ENCODE results near the gene PCP2. TPM values are rescaled to one million over a fixed set of nuclear protein-coding genes. Genes with fewer than 3 reads are reported as not detected.

Gene PCP2
- total RNA-seq, 5 donors from 2014 or later (not counting 1 experiment from before 2014, with no cell fraction given), result 1.6 to 8.9 (median 5.9) TPM

DNA sequence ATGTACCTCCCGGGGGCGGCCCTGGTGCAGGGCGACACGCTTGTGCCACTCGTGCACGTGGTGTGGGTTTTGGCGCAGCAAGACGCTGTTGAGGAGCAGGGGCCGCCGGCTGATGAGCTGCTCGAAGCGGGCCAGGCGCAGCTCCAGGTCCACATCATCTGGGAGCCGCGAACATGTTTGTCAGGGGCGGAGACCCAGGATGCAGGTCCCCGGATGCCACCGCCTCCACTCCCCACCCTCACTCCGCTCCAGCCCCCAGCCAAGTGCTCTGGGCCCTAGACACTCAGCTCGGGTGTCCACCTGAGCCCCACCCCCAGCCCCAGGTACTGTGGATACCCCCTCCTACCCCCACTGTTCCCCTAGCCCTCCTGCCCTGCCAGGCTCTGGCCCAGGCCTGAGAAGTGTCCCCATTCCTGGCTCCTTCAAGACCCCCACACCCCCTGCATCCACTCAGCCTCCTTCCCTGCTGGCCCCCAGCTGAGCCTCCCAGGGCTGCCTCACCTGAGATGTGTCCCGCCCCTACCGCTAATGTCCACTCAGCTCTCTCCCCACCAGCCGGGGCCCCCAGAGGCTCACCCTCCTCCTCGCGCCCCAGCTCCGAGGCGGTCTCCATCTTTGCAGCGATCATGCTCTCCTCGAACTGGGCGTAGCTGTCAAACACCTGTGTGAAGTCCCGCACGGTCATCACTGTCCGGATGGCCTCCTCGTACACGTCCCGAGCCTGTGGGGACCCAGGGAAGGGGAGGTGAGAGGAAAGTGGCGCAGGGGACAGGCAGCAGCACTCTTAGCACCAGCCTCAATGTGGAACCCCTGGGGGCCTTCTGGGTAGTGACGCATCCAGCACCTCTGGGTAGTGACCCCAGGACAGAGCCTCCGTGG is 9.6 kb downstream of the PCP2 start:
- ChIA-PET CTCF (no interaction called here), POLR2A (interaction anchor here in 1 of 2 donors (0.6 kb wide), 1 partner anchor 800 kb away, joined by 3 read pairs; no protein-coding TSS in a partner anchor)
- peaks cover 13 to 21% (median 20%) of the 10 kb centered on the region in 3 donors for H3K4me1 Mint-ChIP-seq
- ATAC-seq (replicated peaks in 1 of 4) (no peak), DNase-seq (no peak)
- Histone ChIP-seq H3K27me3 (replicated peaks in 1 of 2; ENCODE audit: control insufficient read depth in 2 of 2, extremely low read depth in 1 of 2, insufficient read depth in 2 of 2, low read length in 1 of 2) (no peaks in the 10 kb centered on the region), H3K4me1 (ENCODE audit: control insufficient read depth in 1 of 2, extremely low read depth in 1 of 2, insufficient read depth in 2 of 2, low read length in 2 of 2) (peaks cover 7 to 24% of the 10 kb centered on the region in 2 experiments), H3K9me3 (no peaks in the 10 kb centered on the region), H3K36me3 (ENCODE audit: control insufficient read depth in 2 of 2, extremely low read depth in 1 of 2, insufficient read depth in 1 of 2, low read length in 1 of 2) (peaks cover 16 to 81% of the 10 kb centered on the region in 2 donors), H3K4me3 (ENCODE audit: control insufficient read depth in 1 of 2, extremely low read depth in 1 of 2, low read length in 1 of 2) (no peak overlapping the region), H3K27ac (ENCODE audit: low read length) (no peak overlapping the region)
- no peaks in the 10 kb centered on the region for H3K9me3 Mint-ChIP-seq
- no peaks in the 10 kb centered on the region for H3K27me3 Mint-ChIP-seq
- H3K27ac Mint-ChIP-seq, result no peak overlapping the region
- H3K4me3 Mint-ChIP-seq, result no peak overlapping the region
- WGBS (ENCODE audit: insufficient coverage), result 91% methylated on average over 22 of the region's 39 CpGs
- H3K36me3 Mint-ChIP-seq, result peaks cover 29% of the 10 kb centered on the region

DNA sequence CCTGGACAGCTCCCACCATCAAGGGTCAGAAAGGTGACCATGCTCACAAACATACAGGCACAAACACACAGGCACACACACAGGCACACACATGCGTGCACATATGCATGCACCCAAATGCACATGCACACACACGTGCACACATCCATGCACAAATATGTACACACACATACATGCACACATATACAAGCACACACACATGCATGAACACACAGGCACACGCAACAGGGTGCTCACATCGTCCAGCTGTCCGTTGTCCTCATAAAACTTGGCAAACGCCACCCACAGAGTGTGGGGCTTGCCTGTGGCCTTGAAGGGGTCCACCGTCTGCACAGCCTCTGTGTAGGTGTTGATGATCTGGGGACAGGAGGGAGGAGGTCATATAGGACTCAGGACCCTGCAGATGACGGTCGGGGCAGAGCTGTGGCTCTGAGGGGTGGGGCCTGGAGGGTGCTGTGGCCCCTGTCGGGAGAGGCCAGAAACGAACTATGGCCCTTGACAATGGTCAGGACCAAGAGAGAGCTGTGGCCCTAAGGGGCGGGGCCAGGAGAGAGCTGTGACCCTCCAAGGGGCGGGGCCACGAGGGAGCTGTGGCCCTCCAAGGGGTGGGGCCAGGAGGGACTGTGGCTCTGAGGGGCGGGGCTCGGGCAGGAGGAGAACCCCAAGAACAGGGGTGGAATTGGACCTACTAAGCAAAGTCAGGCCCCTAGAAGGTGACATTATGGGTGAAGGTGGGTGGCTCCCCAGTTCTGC is 10.4 kb downstream of the PCP2 start:
- H3K27ac ChIP-seq (ENCODE audit: low read length), result no peak overlapping the region
- ChIA-PET POLR2A (interaction anchor here in 1 of 2 donors (0.6 kb wide), 1 partner anchor 799 kb away, joined by 3 read pairs; no protein-coding TSS in a partner anchor), CTCF (no interaction called here)
- H3K4me1 Mint-ChIP-seq, result peaks cover 12% of the 10 kb centered on the region in 3 donors
- no peaks in the 10 kb centered on the region for H3K27me3 ChIP-seq (replicated peaks in 1 of 2; ENCODE audit: control insufficient read depth in 2 of 2, extremely low read depth in 1 of 2, insufficient read depth in 2 of 2, low read length in 1 of 2)
- H3K4me3 ChIP-seq (ENCODE audit: control insufficient read depth in 1 of 2, extremely low read depth in 1 of 2, low read length in 1 of 2), result no peak overlapping the region
- H3K4me1 ChIP-seq (ENCODE audit: control insufficient read depth in 1 of 2, extremely low read depth in 1 of 2, insufficient read depth in 2 of 2, low read length in 2 of 2), result peaks cover 0 to 15% of the 10 kb centered on the region in 2 experiments
- no peaks in the 10 kb centered on the region for H3K27me3 Mint-ChIP-seq
- 89% methylated on average over 12 of the region's 16 CpGs for WGBS (ENCODE audit: insufficient coverage)
- H3K36me3 Mint-ChIP-seq, result peaks cover 37% of the 10 kb centered on the region
- DNase-seq, result no peak
- no peak overlapping the region for H3K27ac Mint-ChIP-seq
- no peak overlapping the region for H3K4me3 Mint-ChIP-seq
- peaks cover 0 to 5% (median 0%) of the 10 kb centered on the region in 3 donors for H3K9me3 Mint-ChIP-seq
- ATAC-seq (replicated peaks in 1 of 4), result no peak
- H3K9me3 ChIP-seq, result no peaks in the 10 kb centered on the region
- peaks cover 16 to 86% of the 10 kb centered on the region in 2 donors for H3K36me3 ChIP-seq (ENCODE audit: control insufficient read depth in 2 of 2, extremely low read depth in 1 of 2, insufficient read depth in 1 of 2, low read length in 1 of 2)

DNA sequence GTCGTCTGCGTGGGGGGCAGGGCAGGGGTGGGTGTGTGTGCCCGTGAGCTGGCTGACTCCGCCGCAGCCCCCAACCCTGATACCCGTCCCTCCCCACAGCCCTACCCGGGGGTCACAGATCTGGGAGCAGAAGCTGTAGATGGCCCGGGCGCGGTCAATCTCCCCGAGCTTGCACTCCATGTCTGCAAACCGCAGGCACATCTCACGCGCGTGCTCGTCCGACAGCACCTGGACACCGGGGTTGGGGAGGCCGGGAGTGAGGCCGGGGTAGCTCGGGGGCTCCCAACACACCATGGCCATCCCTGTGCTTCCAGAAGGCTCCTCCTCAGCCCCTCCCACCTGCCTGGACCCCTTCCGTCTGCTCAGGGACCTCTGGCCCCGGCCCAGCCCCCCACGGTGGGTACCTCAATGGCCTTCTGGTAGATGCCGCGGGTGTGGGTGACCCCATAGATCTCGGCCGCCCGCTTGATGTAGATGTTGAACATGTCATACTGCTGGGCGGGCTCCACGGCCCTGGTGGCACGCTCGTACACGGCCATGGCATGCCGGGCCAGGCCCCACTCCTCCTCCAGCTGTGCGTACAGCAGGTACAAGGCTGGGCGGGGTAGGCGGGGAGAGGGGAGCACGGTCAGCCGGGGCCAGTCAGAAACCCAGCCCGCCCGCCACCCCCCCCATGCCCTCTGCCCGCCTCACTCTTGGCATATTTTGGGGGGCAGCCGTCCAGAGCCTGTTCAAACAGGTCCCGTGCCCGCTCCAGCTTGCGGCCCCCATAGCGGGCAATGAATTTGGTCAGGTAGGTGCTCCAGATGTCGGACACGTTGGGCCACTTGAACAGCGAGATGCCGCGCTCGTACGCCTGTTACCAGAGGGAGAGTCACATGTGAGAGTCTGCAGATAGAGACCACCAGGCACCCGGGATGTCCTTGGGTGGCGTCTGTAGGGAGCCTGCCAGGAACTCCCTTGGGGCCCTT is 12.8 kb downstream of the PCP2 start:
- Histone ChIP-seq H3K27me3 (replicated peaks in 1 of 2; ENCODE audit: control insufficient read depth in 2 of 2, extremely low read depth in 1 of 2, insufficient read depth in 2 of 2, low read length in 1 of 2) (no peaks in the 10 kb centered on the region), H3K4me3 (ENCODE audit: control insufficient read depth in 1 of 2, extremely low read depth in 1 of 2, low read length in 1 of 2) (no peak overlapping the region), H3K36me3 (ENCODE audit: control insufficient read depth in 2 of 2, extremely low read depth in 1 of 2, insufficient read depth in 1 of 2, low read length in 1 of 2) (peaks cover 16 to 66% of the 10 kb centered on the region in 2 donors), H3K4me1 (ENCODE audit: control insufficient read depth in 1 of 2, extremely low read depth in 1 of 2, insufficient read depth in 2 of 2, low read length in 2 of 2) (no peaks in the 10 kb centered on the region), H3K9me3 (no peaks in the 10 kb centered on the region), H3K27ac (ENCODE audit: low read length) (no peak overlapping the region)
- H3K9me3 Mint-ChIP-seq, result peaks cover 0 to 5% (median 0%) of the 10 kb centered on the region in 3 donors
- peaks cover 0 to 8% (median 0%) of the 10 kb centered on the region in 3 donors for H3K4me1 Mint-ChIP-seq
- ChIA-PET CTCF (no interaction called here), POLR2A (interaction anchor here in 1 of 2 donors (0.6 kb wide), 1 partner anchor 15 kb away, joined by 7 read pairs; no protein-coding TSS in a partner anchor)
- H3K36me3 Mint-ChIP-seq, result peaks cover 42% of the 10 kb centered on the region
- 95% methylated on average over 39 of the region's 57 CpGs for WGBS (ENCODE audit: insufficient coverage)
- DNase-seq, result no peak
- no peak for ATAC-seq (replicated peaks in 1 of 4)
- no peak overlapping the region for H3K27ac Mint-ChIP-seq
- no peaks in the 10 kb centered on the region for H3K27me3 Mint-ChIP-seq
- no peak overlapping the region for H3K4me3 Mint-ChIP-seq

DNA sequence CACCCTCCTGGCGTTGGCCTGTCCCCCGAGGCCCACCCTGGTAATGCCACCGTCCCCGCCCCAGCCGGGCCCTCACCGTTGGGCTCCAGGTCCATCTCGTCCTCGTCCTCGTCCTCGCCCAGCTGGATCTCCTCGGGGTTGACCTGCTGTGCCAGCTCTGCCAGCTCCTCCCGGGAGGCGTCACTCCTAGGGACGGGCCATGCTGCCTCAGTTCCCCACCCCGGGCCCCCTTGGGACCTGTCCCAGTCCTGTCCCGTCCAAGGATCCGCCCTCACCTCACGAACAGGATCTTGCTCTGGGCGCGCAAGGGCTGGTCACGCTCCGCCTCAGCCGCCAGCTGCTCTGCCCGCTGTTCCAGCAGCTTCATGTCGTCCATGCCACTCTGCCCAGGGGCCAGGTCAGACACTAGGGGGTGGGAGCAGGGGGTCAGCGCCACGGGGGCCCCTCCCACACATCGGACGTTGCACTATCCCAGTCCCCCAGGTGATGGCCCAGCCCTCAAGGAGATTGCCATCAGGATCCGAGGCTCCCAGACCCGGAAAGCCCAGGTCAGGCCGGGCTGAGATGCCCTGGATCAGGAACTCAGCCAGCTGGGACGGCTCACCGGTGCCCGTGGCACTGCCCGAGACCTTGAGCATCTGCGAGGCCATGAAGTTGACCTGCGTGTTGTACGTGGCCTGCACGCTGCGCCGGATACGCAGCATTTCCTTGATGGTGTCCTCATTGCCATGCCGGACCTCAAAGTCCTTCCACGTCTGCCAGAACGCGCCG is 13.7 kb downstream of the PCP2 start:
- H3K4me1 ChIP-seq (ENCODE audit: control insufficient read depth in 1 of 2, extremely low read depth in 1 of 2, insufficient read depth in 2 of 2, low read length in 2 of 2), result no peaks in the 10 kb centered on the region
- CTCF ChIA-PET, result interaction anchor here in 1 of 2 donors (0.6 kb wide), 1 partner anchor 257 kb away, joined by 3 read pairs; no protein-coding TSS in a partner anchor
- POLR2A ChIA-PET, result no interaction called here
- Mint-ChIP-seq H3K9me3 (peaks cover 0 to 5% (median 0%) of the 10 kb centered on the region in 3 donors), H3K4me1 (peaks cover 0 to 8% (median 0%) of the 10 kb centered on the region in 3 donors), H3K4me3 (no peak overlapping the region), H3K27ac (no peak overlapping the region), H3K36me3 (peaks cover 42% of the 10 kb centered on the region), H3K27me3 (no peaks in the 10 kb centered on the region)
- no peak overlapping the region for H3K27ac ChIP-seq (ENCODE audit: low read length)
- ATAC-seq (replicated peaks in 1 of 4), result peak in 1 of 4 experiments; percentile 19
- DNase-seq, result no peak
- no peaks in the 10 kb centered on the region for H3K9me3 ChIP-seq
- no peak overlapping the region for H3K4me3 ChIP-seq (ENCODE audit: control insufficient read depth in 1 of 2, extremely low read depth in 1 of 2, low read length in 1 of 2)
- peaks cover 14 to 59% of the 10 kb centered on the region in 2 donors for H3K36me3 ChIP-seq (ENCODE audit: control insufficient read depth in 2 of 2, extremely low read depth in 1 of 2, insufficient read depth in 1 of 2, low read length in 1 of 2)
- no peaks in the 10 kb centered on the region for H3K27me3 ChIP-seq (replicated peaks in 1 of 2; ENCODE audit: control insufficient read depth in 2 of 2, extremely low read depth in 1 of 2, insufficient read depth in 2 of 2, low read length in 1 of 2)
- WGBS (ENCODE audit: insufficient coverage), result 97% methylated on average over 43 of the region's 48 CpGs

DNA sequence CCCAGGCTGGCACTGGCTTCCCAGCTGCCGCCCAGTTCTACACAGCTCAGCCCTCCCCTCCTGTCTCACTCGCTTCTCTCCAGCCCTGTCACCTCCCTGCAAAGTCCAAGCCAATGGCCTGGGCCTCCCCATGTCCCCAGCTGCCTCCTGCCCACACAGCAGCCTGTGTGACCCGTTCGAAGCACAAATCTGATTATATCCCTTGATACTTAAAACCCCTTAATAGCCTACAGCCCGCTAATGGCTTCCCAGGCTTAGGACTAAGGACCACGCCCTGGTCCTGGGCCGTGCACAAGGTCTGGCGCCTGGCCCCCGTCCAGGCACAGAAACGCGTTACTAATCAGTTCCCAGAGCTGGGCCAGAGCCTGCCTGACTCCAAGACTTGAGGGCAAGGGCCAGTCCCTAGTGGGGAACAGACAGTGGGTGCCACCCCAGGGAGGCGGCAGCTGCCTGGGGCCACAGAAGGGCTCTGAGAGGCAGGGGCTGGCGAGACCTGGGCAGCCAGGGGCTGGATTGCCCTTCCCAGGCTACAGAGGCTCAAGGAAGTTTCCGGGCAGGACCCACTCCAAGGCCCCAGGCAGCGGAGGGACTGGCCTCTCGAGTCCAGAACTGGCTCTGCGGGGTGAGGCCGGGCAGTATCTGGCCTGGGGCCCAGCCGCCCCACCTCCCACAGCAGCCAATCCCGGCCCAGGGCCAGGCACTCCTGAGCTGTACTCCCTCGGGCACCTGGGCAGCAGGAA is 14.6 kb downstream of the PCP2 start:
- DNase-seq (no peak), ATAC-seq (replicated peaks in 1 of 4) (no peak)
- peaks cover 42% of the 10 kb centered on the region for H3K36me3 Mint-ChIP-seq
- peak overlapping the region in 1 of 3 donors; percentile 16 for H3K4me3 Mint-ChIP-seq
- peaks cover 0 to 5% (median 0%) of the 10 kb centered on the region in 3 donors for H3K9me3 Mint-ChIP-seq
- Histone ChIP-seq H3K27me3 (replicated peaks in 1 of 2; ENCODE audit: control insufficient read depth in 2 of 2, extremely low read depth in 1 of 2, insufficient read depth in 2 of 2, low read length in 1 of 2) (no peaks in the 10 kb centered on the region), H3K9me3 (no peaks in the 10 kb centered on the region), H3K4me1 (ENCODE audit: control insufficient read depth in 1 of 2, extremely low read depth in 1 of 2, insufficient read depth in 2 of 2, low read length in 2 of 2) (no peaks in the 10 kb centered on the region), H3K27ac (ENCODE audit: low read length) (no peak overlapping the region), H3K4me3 (ENCODE audit: control insufficient read depth in 1 of 2, extremely low read depth in 1 of 2, low read length in 1 of 2) (no peak overlapping the region), H3K36me3 (ENCODE audit: control insufficient read depth in 2 of 2, extremely low read depth in 1 of 2, insufficient read depth in 1 of 2, low read length in 1 of 2) (peaks cover 12 to 50% of the 10 kb centered on the region in 2 donors)
- 94% methylated on average over 16 of the region's 21 CpGs for WGBS (ENCODE audit: insufficient coverage)
- peaks cover 0 to 8% (median 0%) of the 10 kb centered on the region in 3 donors for H3K4me1 Mint-ChIP-seq
- CTCF ChIA-PET, result no interaction called here
- POLR2A ChIA-PET, result no interaction called here
- H3K27me3 Mint-ChIP-seq, result no peaks in the 10 kb centered on the region
- no peak overlapping the region for H3K27ac Mint-ChIP-seq

Measured in T-cell (primary cell).